Vein endothelial cell (primary cell): Measurements from ENCODE around the gene ZNF254. TPM values are rescaled to one million over a fixed set of nuclear protein-coding genes. Genes with fewer than 3 reads are reported as not detected.

Source experiments
- total RNA-seq: library from RNA; depleted of rRNA; stranded (reverse); fragments of >200 nt; gene quantifications from 2 replicates; pipeline ENCODE4 v1.2.3, GENCODE V29; 2012

The ZNF254 gene
- 23.2 and 24.3 TPM in 2 replicates for total RNA-seq

DNA sequence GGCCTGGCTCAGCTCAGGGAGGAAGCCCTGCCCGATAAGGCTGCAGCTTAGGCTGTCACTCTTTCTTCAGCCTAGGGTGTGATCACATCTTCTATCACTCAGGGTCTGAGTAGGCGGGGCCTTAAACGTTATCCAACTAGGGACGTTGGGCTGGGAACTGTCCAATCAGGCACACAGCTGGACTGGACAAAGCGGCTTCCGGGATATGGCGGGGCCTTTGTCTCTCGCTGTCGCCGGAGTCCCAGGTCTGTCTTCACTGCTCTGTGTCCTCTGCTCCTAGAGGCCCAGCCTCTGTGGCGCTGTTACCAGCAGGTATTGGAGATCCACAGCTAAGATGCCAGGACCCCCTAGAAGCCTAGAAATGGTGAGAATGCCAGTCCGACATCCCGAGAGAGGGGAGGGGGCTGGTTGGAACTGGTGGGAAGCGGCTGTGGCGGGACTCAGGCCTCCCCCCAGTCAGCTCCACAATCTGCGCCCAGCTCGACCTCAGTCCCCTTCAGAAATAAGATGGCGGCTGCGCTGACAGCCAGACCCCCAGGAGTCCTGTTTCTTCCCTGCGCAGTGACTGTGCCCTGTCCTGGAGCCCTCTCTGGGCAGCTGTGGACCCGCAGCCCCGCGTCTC lies at the start of gene ZNF254:
TSS of gene ZNF254 (plus strand) at position 214 of the 622 bp plus-strand sequence. CDS start at position 335, 121 bp downstream.

Other genes starting within 250 kb of the ZNF254 start
- gene ZNF726, start 172.3 kb upstream of the ZNF254 start, total RNA-seq, result 1.6 and 3.6 TPM in 2 replicates